ENCODE data around the gene CHSY1. TPM values are rescaled to one million over a fixed set of nuclear protein-coding genes. Genes with fewer than 3 reads are reported as not detected.
A peak's percentile ranks its signal among the peaks of the same experiment; 100 is the strongest.

CHSY1 gene
- total RNA-seq, 2 donors from 2014 or later = 48.6 to 57.3 TPM

DNA sequence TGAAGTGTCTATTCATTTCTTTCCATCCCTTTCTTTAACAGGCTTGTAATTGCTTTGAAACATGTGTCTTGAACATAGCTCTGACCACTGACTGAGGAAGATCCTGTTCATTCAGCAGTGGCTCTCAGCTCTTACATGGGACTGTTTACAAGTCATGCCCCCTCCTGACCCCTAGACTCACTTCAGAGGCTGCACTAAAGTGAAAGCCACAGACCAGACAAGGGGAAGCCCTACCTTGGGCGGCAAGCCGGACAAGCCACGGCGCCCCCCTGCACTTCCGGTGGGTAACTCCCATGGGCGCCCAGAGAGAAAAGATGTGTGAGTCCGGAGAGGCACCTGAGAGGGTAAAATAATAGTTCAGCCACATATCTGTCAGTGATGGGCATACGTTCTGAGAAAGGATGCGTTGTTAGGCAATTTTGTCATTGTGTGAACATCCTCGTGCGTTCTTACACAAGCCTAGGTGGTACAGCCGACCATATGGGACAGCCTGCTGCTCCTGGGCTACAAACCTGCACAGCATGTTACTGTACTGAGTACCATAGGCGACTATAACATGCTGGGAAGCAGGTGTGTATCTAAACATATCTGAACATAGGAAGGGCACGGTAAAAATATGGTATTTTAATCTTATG lies 116.2 kb downstream of the CHSY1 start:
- DNase-seq (ENCODE audit: low spot score) = no peak
- intact Hi-C loops (cut with DNase I) = no loop called here

DNA sequence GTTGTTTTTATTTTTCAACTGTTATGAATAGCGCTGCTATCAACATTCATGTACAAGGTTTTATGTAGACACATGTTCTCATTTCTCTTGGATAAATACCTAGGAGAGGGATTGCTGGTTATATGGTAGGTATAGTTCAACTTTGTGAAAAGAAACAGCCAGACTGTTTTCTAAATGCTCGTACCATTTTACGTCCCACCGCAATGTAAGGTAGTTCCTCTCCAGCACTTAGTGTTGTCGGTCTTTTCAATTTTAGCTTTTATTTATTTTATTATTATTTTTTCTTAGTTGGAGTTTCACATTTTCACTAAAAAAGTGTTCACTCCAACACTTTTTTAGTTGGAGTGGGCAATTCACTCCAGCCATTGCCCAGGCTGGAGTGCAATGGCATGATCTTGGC lies 117.1 kb downstream of the CHSY1 start:
- intact Hi-C loops (cut with DNase I) = no loop called here
- no peak for DNase-seq (ENCODE audit: low spot score)

DNA sequence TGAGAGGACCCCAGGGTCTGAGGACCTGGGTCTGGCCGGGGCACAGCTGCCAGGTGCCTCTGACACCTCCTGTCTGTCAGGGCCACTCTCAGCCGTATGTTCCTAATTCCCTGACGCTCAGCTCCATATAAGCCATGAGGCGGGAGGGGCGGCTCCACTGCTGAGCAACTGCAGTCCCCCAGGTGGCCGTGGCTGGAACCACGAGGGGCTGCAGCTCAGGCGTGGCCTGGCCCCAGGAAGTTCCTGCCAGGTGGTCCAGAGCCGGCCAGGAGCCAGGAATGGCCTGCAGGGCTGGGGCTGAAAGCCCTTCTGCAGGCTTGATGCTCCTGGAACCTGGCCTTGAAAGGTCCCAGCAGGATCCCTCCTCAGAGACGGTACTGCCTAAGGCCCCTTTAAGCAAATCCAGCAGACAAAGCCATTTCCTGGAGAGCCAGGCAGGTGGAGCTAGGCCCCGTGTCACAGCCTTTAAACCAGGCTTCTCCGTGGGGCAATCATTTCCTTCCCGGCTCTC lies 118.0 kb downstream of the CHSY1 start:
- DNase-seq (ENCODE audit: low spot score) = no peak
- intact Hi-C loops (cut with DNase I) = no loop called here

DNA sequence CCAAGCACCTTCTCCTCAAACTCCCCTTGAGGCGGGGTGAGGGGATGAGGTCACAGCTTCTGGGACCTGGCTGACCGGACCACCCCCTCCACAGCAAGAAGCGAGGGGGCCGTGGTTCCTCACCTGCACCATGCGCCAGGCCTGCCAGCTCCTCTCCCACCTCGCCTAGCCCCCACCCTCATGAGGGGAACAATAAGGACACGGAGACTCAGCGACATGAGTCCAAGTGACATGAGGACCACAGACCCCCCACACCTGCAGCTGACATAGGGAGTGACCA lies 118.7 kb downstream of the CHSY1 start:
- peak; percentile 64 for DNase-seq (ENCODE audit: low spot score)

DNA sequence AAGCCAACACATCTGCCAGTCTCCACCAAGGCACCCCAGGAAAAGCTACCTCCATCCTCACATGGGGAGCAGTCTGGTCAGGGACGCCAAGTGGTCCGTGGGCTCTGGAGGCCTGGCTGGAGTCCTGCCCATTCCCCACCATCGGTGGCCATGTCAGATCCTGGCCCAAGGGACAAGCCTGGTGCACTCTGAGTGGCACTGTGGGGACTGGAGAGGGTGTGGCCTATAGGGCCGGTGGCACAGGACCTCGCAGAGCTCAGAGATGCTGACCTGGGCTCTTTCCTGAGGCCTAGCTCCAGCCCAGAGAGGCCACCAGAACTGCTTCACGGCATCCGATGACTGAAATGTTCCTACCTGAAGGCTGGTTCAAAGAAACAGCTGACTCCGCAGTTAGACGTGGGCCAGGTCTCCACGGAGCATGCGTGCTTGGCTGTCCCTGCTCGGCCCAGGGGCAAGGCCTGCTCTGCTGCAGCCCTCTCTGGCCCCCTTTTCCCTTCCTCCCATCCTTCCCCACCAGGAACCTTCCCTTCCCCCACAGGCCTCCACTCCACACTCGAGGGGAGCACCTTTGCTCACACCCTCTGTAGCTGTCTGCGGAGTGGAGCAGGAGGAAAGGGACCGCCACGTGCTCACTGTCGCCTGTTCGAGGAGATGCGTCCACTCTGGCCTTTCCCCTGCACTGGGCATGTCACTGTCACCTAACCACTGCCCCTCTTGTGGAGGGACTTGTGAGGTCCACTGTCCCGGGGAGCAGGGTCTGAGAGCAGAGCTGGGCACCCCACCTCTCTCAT lies 119.3 kb downstream of the CHSY1 start:
- intact Hi-C loops (cut with DNase I) = no loop called here
- DNase-seq (ENCODE audit: low spot score) = no peak

More for the DNA sequence above, 118.7 kb downstream of the CHSY1 start:
- intact Hi-C loops (cut with DNase I) = no loop called here

DNA sequence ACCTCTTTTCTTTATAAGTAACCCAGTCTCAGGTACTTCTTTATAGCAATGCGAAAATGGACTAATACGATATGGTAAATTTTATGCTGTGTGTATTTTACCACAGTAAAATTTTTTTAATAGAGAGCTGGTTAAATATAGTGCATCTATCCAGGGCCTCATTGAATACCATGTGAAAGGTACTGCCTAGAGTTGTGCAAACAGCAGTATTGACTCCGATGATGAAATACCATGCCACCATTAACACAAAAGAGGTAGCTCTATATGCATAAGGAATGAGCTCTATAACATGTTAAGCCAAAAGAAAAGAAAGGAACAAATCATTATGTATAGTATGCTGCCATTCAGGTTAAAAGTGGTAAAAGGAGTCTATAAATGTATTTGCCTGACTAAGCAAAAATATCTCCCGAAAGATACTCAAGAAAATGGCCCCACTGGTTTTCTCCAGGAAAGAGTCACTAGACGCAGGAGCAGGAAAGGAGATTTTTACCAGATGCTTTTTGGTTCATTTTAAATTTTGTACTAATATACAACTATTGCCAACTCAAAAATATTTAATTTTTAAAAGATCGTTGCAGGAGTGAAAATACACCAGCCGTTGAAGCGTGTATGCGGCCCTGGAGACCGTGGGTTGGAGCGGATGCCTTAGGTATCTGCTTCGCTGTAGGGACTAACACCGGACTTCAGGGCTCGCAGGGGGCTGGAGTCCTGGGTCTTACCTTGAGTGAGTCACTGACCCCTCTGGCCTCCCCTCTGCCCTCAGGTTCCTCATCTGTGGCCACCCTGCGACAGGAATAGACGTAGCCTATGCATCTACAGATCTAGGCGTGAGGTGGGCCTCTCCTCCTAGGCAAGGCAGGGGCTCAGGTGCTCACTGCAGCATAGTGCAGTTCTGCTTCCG lies 120.1 kb downstream of the CHSY1 start:
- intact Hi-C loops (cut with DNase I) = no loop called here
- DNase-seq (ENCODE audit: low spot score) = no peak

DNA sequence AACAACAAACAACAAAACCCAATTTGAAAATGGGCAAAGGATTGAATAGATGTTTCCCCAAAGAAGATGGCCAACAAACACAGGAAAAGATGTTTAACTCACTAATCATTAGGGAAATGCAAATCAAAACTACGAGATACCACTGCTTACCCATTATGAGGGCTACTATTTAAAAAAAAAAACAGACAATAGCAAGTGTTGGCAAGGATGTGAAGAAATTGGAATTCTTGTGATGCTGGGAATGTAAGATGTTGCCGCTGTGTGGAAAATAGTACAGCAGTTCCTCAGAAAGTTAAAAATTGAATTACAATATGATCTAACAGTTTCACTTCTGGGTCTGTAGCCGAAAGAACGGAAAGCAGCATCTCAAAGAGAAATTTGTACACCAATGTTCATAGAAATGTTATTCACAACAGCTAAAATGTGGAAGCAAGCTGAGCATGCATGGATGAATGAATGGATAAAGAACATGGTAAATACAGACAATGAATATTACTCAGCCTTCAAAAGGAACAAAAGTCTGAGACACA lies 121.9 kb downstream of the CHSY1 start:
- intact Hi-C loops (cut with DNase I) = loop anchor here in 1 of 2 donors (5.0 kb wide), 1 partner anchor 37 kb away; no protein-coding TSS in a partner anchor
- DNase-seq (ENCODE audit: low spot score) = no peak

DNA sequence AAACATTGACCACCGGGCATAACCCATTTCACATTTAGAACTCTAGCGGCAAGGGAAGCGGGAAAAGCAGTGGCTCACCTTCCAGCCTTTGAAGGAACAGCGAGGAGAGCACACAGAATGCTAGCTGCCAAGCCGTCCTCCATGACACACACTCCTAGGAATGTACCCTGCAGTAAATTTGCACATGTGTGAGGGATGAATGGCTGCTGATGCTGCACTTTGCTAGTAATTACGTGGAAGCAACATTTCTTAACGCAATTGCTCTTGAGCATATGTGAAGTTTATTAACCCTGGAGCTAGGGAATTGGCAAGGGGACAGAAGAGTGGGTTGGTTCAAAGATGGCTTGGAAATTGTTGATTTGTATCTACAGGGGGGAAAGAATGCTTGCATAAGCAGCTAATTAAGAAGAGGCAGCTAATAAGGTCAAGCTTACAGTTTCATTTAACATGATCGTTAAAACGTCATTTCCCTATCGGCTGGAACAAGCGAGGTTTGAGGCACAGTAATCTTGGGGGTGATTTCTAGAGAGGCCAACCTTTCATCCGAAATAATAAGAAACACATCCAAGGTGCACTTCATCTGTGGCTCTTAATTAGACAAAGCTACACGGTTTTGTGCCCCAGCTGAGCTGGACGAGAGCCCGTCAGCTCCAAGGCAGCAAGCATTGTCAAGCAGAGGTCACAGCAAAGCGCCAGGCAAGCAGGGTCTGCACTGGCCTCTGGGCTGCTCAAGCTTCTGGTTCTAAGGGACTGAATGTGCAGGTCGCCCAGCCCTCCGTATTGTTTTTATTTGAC lies 123.4 kb downstream of the CHSY1 start:
- peak; percentile 74 for DNase-seq (ENCODE audit: low spot score)
- intact Hi-C loops (cut with DNase I) = loop anchor here in 1 of 2 donors (5.0 kb wide), 1 partner anchor 39 kb away; no protein-coding TSS in a partner anchor

DNA sequence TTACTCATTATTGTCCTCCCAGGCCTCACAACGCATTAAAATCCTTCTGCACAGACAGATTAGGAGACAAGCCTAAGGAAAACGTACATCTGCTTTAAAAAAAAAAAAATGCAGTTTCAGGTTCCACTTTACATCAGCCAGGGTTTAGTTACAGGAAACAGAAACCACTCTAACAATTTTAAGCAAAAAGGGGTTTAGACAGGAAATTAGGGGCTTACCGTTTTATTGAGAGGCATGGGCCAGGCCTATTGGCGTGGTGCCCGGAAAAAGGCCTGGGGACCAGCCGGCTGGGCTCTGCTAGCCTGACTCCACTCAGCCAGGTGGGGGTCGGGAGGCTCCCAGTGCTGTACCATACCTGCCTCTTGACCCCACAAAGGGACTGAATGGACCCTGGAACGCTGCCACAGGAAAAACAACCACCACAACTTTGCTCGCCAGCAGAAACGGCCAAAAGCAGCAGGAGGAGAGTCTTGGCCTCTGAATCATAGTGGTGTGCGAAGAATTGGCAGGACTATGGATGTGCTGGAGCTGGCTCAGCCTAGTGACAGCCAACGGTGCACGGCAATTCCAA lies 124.3 kb downstream of the CHSY1 start:
- intact Hi-C loops (cut with DNase I) = loop anchor here in 1 of 2 donors (5.0 kb wide), 1 partner anchor 40 kb away; no protein-coding TSS in a partner anchor
- DNase-seq (ENCODE audit: low spot score) = peak; percentile 92

DNA sequence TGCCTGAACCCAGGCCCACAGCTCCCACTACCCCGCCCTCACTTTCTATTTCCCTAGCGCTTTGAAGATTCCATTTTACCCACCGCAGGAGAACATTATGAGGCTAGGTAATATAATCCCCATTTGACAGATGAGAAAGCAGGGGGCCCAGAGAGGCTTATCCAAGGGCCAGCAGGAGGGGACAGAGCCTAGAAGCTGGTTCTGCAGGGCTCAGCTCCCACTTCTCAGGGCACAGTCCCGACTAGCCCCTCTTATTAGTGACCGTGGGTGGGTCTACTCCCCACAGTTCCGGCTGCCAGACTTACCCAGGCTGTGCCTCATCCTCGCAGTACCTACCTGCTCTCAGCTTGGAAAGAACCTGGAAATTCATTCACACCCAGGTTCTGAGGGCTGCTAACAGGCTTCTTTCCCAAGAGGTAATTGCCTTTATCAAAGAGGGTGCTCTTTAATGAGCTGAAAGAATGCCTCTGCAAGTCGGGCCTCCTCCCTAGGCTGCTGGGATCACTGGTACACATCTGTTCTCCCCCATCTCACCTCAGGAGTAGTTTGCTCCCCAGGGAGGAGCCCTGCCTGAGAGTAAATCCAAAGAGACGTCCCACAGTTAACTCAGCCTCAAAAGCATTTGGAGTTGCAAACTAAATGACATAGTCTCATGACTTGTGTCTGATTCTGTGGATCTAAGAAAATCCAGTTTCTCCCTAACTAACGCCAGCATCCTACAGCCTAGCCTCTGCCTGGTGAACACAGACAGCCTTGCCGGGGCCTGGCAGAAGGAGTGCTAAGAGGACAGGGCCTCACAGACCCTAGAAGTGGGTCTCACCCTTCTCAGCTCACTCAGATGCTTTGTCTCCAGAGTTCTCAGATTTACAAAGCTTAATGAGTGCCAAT lies 125.0 kb downstream of the CHSY1 start:
- intact Hi-C loops (cut with DNase I) = loop anchor here in 1 of 2 donors (5.0 kb wide), 1 partner anchor 40 kb away; no protein-coding TSS in a partner anchor
- DNase-seq (ENCODE audit: low spot score) = peak; percentile 66

DNA sequence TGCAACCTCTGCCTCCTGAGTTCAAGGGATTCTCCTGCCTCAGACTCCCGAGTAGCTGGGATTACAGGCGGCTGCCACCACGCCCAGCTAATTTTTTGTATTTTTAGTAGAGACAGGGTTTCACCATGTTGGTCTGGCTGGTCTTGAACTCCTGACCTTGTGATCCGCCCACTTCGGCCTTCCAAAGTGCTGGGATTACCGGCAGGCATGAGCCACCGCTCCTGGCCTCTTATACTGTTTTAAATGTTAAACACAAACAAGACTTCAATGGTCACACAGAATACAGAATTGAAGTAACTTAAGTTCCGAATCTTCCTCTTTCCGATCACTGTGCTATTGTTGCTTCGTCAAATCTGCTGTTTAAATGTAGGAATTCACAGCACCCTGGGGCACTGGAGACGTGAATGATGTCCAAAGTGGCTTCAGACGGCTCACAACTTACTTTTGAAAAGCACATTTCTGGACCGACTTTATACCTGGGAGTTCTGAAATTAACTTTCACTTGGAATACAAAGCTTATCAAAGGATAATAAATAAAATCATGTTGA lies 125.9 kb downstream of the CHSY1 start:
- intact Hi-C loops (cut with DNase I) = loop anchor here in 1 of 2 donors (5.0 kb wide), 1 partner anchor 41 kb away; no protein-coding TSS in a partner anchor
- peak; percentile 74 for DNase-seq (ENCODE audit: low spot score)

Other genes with a start within 250 kb of the CHSY1 start
- 10 to 100 TPM; 67.4 to 76.7 TPM for gene SELENOS, start 25.4 kb upstream of the CHSY1 start, total RNA-seq
- 10 to 100 TPM; 33.6 to 38.2 TPM for gene SNRPA1, start 43.2 kb upstream of the CHSY1 start, total RNA-seq
- 1 to 10 TPM; 9.2 to 9.8 TPM for gene PCSK6, start 237.7 kb upstream of the CHSY1 start, total RNA-seq

Data from posterior vena cava (tissue), 2 donors.